Neutrophil (primary cell): ENCODE data around the gene CRYBA4.

Source experiments
- H3K27ac ChIP-seq: fragments of 200-600 bp; sonication (generic); 2 replicates; pipeline ENCODE4 v1.5.1; 2016; ENCODE audit warnings: mild to moderate bottlenecking, moderate library complexity
- H3K27me3 ChIP-seq: fragments of 200-600 bp; sonication (generic); 2 replicates; pipeline ENCODE4 v1.6.0; 2016; ENCODE audit warnings: mild to moderate bottlenecking
- H3K36me3 ChIP-seq: fragments of 200-600 bp; sonication (generic); 2 replicates; pipeline ENCODE4 v1.5.1; 2017
- H3K4me1 ChIP-seq, 2 experiments: fragments of 200-600 bp in 1 of 2; sonication (generic) in 1 of 2; 1 replicate in 1 of 2; 2 replicates in 1 of 2; pipeline versions ENCODE4 v1.5.1 to v1.6.1; 2013 to 2016; ENCODE audit warnings: low read depth in 1 of 2, low read length in 1 of 2, mild to moderate bottlenecking in 1 of 2, moderate library complexity in 1 of 2; ENCODE audit not compliant: control insufficient read depth in 1 of 2, insufficient read depth in 1 of 2
- H3K4me3 ChIP-seq, 2 experiments: fragments of 200-600 bp in 1 of 2; sonication (generic) in 1 of 2; 1 replicate in 1 of 2; 2 replicates in 1 of 2; pipeline ENCODE4 v1.5.1; 2013 to 2016; ENCODE audit warnings: low read depth in 1 of 2, low read length in 1 of 2, mild to moderate bottlenecking in 1 of 2, moderate library complexity in 1 of 2
- H3K9me3 ChIP-seq: fragments of 200-600 bp; sonication (generic); 2 replicates; pipeline ENCODE4 v1.5.1; 2016
- TF ChIP-seq, protein P1 (sequence below): fragments of 200-600 bp; sonication (generic); IDR thresholded peaks from 2 replicates; pipeline ENCODE4 v1.5.1; 2016; ENCODE audit warnings: antibody characterized with exemption

Gene CRYBA4

GRCh38 chr22:26631282-26631681 lies 9.5 kb downstream of the CRYBA4 start:
- TF ChIP-seq, protein P1, sequence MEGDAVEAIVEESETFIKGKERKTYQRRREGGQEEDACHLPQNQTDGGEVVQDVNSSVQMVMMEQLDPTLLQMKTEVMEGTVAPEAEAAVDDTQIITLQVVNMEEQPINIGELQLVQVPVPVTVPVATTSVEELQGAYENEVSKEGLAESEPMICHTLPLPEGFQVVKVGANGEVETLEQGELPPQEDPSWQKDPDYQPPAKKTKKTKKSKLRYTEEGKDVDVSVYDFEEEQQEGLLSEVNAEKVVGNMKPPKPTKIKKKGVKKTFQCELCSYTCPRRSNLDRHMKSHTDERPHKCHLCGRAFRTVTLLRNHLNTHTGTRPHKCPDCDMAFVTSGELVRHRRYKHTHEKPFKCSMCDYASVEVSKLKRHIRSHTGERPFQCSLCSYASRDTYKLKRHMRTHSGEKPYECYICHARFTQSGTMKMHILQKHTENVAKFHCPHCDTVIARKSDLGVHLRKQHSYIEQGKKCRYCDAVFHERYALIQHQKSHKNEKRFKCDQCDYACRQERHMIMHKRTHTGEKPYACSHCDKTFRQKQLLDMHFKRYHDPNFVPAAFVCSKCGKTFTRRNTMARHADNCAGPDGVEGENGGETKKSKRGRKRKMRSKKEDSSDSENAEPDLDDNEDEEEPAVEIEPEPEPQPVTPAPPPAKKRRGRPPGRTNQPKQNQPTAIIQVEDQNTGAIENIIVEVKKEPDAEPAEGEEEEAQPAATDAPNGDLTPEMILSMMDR: no peak
- Histone ChIP-seq H3K27ac (no peak overlapping the region), H3K9me3 (no peaks in the 10 kb centered on the region), H3K4me3 (no peak overlapping the region), H3K4me1 (no peaks in the 10 kb centered on the region), H3K27me3 (peaks cover 3% of the 10 kb centered on the region), H3K36me3 (no peaks in the 10 kb centered on the region)

GRCh38 chr22:26632422-26633155 lies 10.8 kb downstream of the CRYBA4 start:
- Histone ChIP-seq H3K36me3 (no peaks in the 10 kb centered on the region), H3K27me3 (peaks cover 3% of the 10 kb centered on the region), H3K4me1 (no peaks in the 10 kb centered on the region), H3K4me3 (no peak overlapping the region), H3K27ac (no peak overlapping the region), H3K9me3 (no peaks in the 10 kb centered on the region)
- TF ChIP-seq, protein P1: no peak

- Histone ChIP-seq H3K4me3 (no peak overlapping the region), H3K27ac (no peak overlapping the region), H3K9me3 (no peaks in the 10 kb centered on the region), H3K4me1 (no peaks in the 10 kb centered on the region), H3K36me3 (no peaks in the 10 kb centered on the region), H3K27me3 (peaks cover 3% of the 10 kb centered on the region)
- TF ChIP-seq, protein P1: no peak
These were observed 12.4 kb downstream of the CRYBA4 start for GRCh38 chr22:26634189-26634588.

DNA sequence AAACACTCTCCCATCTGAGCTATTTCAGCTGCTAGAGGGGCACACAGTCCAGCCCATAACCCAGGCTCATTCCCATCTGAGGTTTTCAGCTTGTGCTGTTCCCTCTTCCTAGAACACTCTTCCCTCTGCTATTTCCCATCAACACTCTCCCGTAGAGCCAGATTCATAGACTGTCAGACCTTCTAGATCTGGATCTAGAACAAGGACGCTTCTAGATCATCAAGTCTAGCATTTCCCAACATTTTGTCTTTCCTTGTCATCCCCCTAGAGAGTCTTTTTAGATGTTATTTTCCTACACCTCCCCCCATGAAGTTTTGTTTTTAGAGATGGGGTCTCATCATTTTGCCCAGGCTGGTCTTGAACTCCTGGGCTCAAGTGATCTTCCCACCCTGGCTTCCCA lies 13.4 kb downstream of the CRYBA4 start:
- Histone ChIP-seq H3K36me3 (no peaks in the 10 kb centered on the region), H3K9me3 (no peaks in the 10 kb centered on the region), H3K4me3 (no peak overlapping the region), H3K27me3 (peaks cover 3% of the 10 kb centered on the region), H3K27ac (no peak overlapping the region), H3K4me1 (no peaks in the 10 kb centered on the region)
- TF ChIP-seq, protein P1: no peak

DNA sequence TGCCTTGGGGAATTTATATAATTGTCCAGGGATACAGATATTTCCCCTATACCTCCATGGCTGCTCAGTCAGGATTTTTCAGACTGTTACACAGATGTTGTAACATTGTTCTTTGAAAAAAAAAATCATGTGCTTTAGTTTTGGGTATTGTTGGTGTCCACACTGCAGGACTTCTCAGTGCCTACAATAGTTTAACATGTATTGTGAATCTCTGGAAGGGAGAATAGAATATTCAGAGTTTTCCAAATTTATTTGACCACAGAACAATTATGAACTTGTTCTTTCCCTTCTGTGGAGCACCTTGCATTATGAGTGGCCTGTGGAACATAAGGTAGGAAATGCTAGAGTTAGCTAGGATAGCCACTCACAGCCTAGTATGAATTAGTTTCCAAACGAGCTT lies 14.5 kb downstream of the CRYBA4 start:
- no peaks in the 10 kb centered on the region for H3K36me3 ChIP-seq
- H3K27me3 ChIP-seq: peaks cover 3% of the 10 kb centered on the region

More for the DNA sequence above, 14.5 kb downstream of the CRYBA4 start:
- Histone ChIP-seq H3K4me3 (no peak overlapping the region), H3K9me3 (no peaks in the 10 kb centered on the region), H3K4me1 (no peaks in the 10 kb centered on the region), H3K27ac (no peak overlapping the region)
- TF ChIP-seq, protein P1: no peak
